Karpas-422 (cell line): ENCODE results near the gene SPTLC3. TPM values are rescaled to one million over a fixed set of nuclear protein-coding genes. Genes with fewer than 3 reads are reported as not detected.

ENCODE experiments used
- DNase-seq: peaks from one replicate; pipeline ENCODE4 v3.0.0-alpha.2; 2015
- H2AFZ ChIP-seq: fragments of 200-600 bp; sonication (generic); 2 replicates; pipeline ENCODE4 v1.6.1; 2014; ENCODE audit warnings: antibody characterized with exemption, low read length, mixed read lengths
- H3K27ac ChIP-seq: fragments of 200-600 bp; sonication (generic); 2 replicates; pipeline ENCODE4 v1.5.1; 2014; ENCODE audit warnings: mild to moderate bottlenecking, low read length, moderate library complexity
- H3K27me3 ChIP-seq: fragments of 200-600 bp; sonication (generic); 2 replicates; pipeline ENCODE4 v1.6.1; 2014; ENCODE audit warnings: low read length, mixed read lengths
- H3K36me3 ChIP-seq: fragments of 200-600 bp; sonication (generic); 2 replicates; pipeline ENCODE4 v1.6.1; 2014; ENCODE audit warnings: low read length, mixed read lengths; ENCODE audit not compliant: insufficient read depth
- H3K4me1 ChIP-seq: fragments of 200-600 bp; sonication (generic); 2 replicates; pipeline ENCODE4 v1.6.1; 2014; ENCODE audit warnings: mild to moderate bottlenecking, low read length, mixed read lengths
- H3K4me2 ChIP-seq: fragments of 200-600 bp; sonication (generic); 2 replicates; pipeline ENCODE4 v1.6.1; 2014; ENCODE audit warnings: low read length, low read depth, mild to moderate bottlenecking; ENCODE audit not compliant: poor library complexity, severe bottlenecking
- H3K4me3 ChIP-seq: fragments of 200-600 bp; sonication (generic); 2 replicates; pipeline ENCODE4 v1.5.1; 2014; ENCODE audit warnings: mild to moderate bottlenecking, antibody characterized with exemption, low read length, mixed read lengths
- H3K79me2 ChIP-seq: fragments of 200-600 bp; sonication (generic); 2 replicates; pipeline ENCODE4 v1.6.1; 2014; ENCODE audit warnings: mild to moderate bottlenecking, low read length, mixed read lengths
- H3K9ac ChIP-seq: fragments of 200-600 bp; sonication (generic); 2 replicates; pipeline ENCODE4 v1.6.0; 2014; ENCODE audit warnings: low read length
- H3K9me2 ChIP-seq: fragments of 200-600 bp; sonication (generic), shearing (Covaris generic); replicated peaks from 2 replicates; pipeline ENCODE4 v1.6.0; 2014; ENCODE audit warnings: mild to moderate bottlenecking, low read length, moderate library complexity; ENCODE audit not compliant: insufficient read depth
- H3K9me3 ChIP-seq: fragments of 300-700, 200-600 bp; sonication (generic); 2 replicates; pipeline ENCODE4 v1.6.1; 2014; ENCODE audit warnings: low read length, mixed read lengths
- H4K20me1 ChIP-seq: fragments of 200-600 bp; sonication (generic); 2 replicates; pipeline ENCODE4 v1.6.1; 2014; ENCODE audit warnings: mild to moderate bottlenecking, antibody characterized with exemption, low read length, low read depth; ENCODE audit not compliant: insufficient read depth
- total RNA-seq: library from RNA; depleted of rRNA; stranded (reverse); fragments of >200 nt; shearing (Covaris generic); gene quantifications from 2 replicates; pipeline ENCODE4 v1.2.3, GENCODE V29; 2014; ENCODE audit warnings: low replicate concordance; rRNA removed

The SPTLC3 gene
- total RNA-seq, 1 experiment from 2014 or later, result not detected

- no peaks in the 10 kb centered on the region for H3K27me3 ChIP-seq
- no peak overlapping the region for H3K9ac ChIP-seq
- no peaks in the 10 kb centered on the region for H3K9me3 ChIP-seq
- H3K36me3 ChIP-seq, result no peaks in the 10 kb centered on the region
- DNase-seq, result no peak
- H3K9me2 ChIP-seq, result no peaks in the 10 kb centered on the region
- H3K27ac ChIP-seq, result no peak overlapping the region
- H4K20me1 ChIP-seq, result no peaks in the 10 kb centered on the region
- no peak overlapping the region for H2AFZ ChIP-seq
- H3K4me3 ChIP-seq, result no peak overlapping the region
- no peaks in the 10 kb centered on the region for H3K4me1 ChIP-seq
- no peaks in the 10 kb centered on the region for H3K79me2 ChIP-seq
- H3K4me2 ChIP-seq, result no peak overlapping the region
Measured at GRCh38 chr20:13207016-13207415, 198.2 kb downstream of the SPTLC3 start.

- Histone ChIP-seq H3K36me3 (no peaks in the 10 kb centered on the region), H3K9me3 (no peaks in the 10 kb centered on the region), H3K9me2 (no peaks in the 10 kb centered on the region), H2AFZ (no peak overlapping the region), H3K27me3 (no peaks in the 10 kb centered on the region), H3K27ac (no peak overlapping the region), H3K4me1 (no peaks in the 10 kb centered on the region), H3K79me2 (no peaks in the 10 kb centered on the region), H3K9ac (no peak overlapping the region), H3K4me3 (no peak overlapping the region), H3K4me2 (no peak overlapping the region), H4K20me1 (no peaks in the 10 kb centered on the region)
- DNase-seq, result no peak
Measured at GRCh38 chr20:13211956-13212618, 203.3 kb downstream of the SPTLC3 start.

GRCh38 chr20:13212750-13213149 is 204.0 kb downstream of the SPTLC3 start:
- Histone ChIP-seq H4K20me1 (no peaks in the 10 kb centered on the region), H3K27me3 (no peaks in the 10 kb centered on the region), H3K79me2 (no peaks in the 10 kb centered on the region), H3K27ac (no peak overlapping the region), H3K4me3 (no peak overlapping the region), H2AFZ (no peak overlapping the region), H3K4me2 (no peak overlapping the region), H3K9me2 (no peaks in the 10 kb centered on the region), H3K9me3 (no peaks in the 10 kb centered on the region), H3K36me3 (no peaks in the 10 kb centered on the region), H3K4me1 (no peaks in the 10 kb centered on the region), H3K9ac (no peak overlapping the region)
- DNase-seq, result no peak

GRCh38 chr20:13213335-13213734 is 204.6 kb downstream of the SPTLC3 start:
- Histone ChIP-seq H3K9me2 (no peaks in the 10 kb centered on the region), H3K79me2 (no peaks in the 10 kb centered on the region), H3K36me3 (no peaks in the 10 kb centered on the region), H3K4me3 (no peak overlapping the region), H3K4me2 (no peak overlapping the region), H3K9ac (no peak overlapping the region), H2AFZ (no peak overlapping the region), H3K9me3 (no peaks in the 10 kb centered on the region), H4K20me1 (no peaks in the 10 kb centered on the region), H3K27me3 (no peaks in the 10 kb centered on the region), H3K27ac (no peak overlapping the region), H3K4me1 (no peaks in the 10 kb centered on the region)
- DNase-seq, result no peak

- no peaks in the 10 kb centered on the region for H3K9me2 ChIP-seq
- H3K4me2 ChIP-seq, result no peak overlapping the region
- no peaks in the 10 kb centered on the region for H3K79me2 ChIP-seq
- no peaks in the 10 kb centered on the region for H4K20me1 ChIP-seq
- no peak overlapping the region for H3K27ac ChIP-seq
- no peaks in the 10 kb centered on the region for H3K9me3 ChIP-seq
- H3K36me3 ChIP-seq, result no peaks in the 10 kb centered on the region
- no peak overlapping the region for H2AFZ ChIP-seq
- H3K4me3 ChIP-seq, result no peak overlapping the region
- no peaks in the 10 kb centered on the region for H3K27me3 ChIP-seq
- H3K4me1 ChIP-seq, result no peaks in the 10 kb centered on the region
- no peak overlapping the region for H3K9ac ChIP-seq
- DNase-seq, result no peak
Measured at GRCh38 chr20:13216533-13216932, 207.8 kb downstream of the SPTLC3 start.

Other genes starting within 250 kb of the SPTLC3 start
- not detected in 2 replicates for gene ISM1, start 212.3 kb downstream of the SPTLC3 start, total RNA-seq